AG04450 (cell line): Measurements from ENCODE around the gene FXYD1. TPM values are rescaled to one million over a fixed set of nuclear protein-coding genes. Genes with fewer than 3 reads are reported as not detected.

Source experiments
- CTCF ChIA-PET: fragments of 300-600, 350-600 bp; formaldehyde crosslinking; extraction: SDS; loops from one replicate; lab custom pipeline; 2022; ENCODE audit warnings: antibody characterized with exemption, inconsistent platforms; lab: Charles Lee
- POLR2A ChIA-PET: fragments of 350-600 bp; formaldehyde crosslinking; extraction: SDS; loops from one replicate; lab custom pipeline; 2021; ENCODE audit warnings: antibody characterized with exemption, inconsistent platforms; lab: Yijun Ruan, JAX
- DNase-seq: peaks from one replicate; pipeline ENCODE4 v3.0.0-alpha.2; 2011; ENCODE audit warnings: low read depth, low spot score
- H3K27ac ChIP-seq: one replicate; pipeline ENCODE4 v1.5.1; 2012; ENCODE audit warnings: low read depth, low read length, control low read depth
- H3K27me3 ChIP-seq: one replicate; pipeline ENCODE4 v1.6.0; 2012; ENCODE audit warnings: low read length; ENCODE audit not compliant: control insufficient read depth, insufficient read depth
- H3K4me3 ChIP-seq: 2 replicates; pipeline ENCODE4 v1.5.1; 2011; ENCODE audit warnings: mild to moderate bottlenecking, low read depth, low read length, control low read depth
- H3K9me3 ChIP-seq: 2 replicates; pipeline ENCODE4 v1.5.1; 2012; ENCODE audit warnings: low read length; ENCODE audit not compliant: control insufficient read depth, insufficient read depth
- CTCF ChIP-seq: IDR thresholded peaks from 2 replicates; pipeline ENCODE4 v1.5.1; 2011; ENCODE audit warnings: low read depth, low read length, control low read depth, inconsistent platforms
- polyA plus RNA-seq: library from polyadenylated mRNA; depleted of rRNA; stranded (reverse); fragments of >200 nt; gene quantifications from 2 replicates; pipeline ENCODE4 v1.2.3, GENCODE V29; 2011

The FXYD1 gene
- polyA plus RNA-seq, 1 experiment: 1.3 TPM

GRCh38 chr19:35136977-35137702 is 1.5 kb upstream of the FXYD1 start:
- ChIA-PET CTCF (interaction anchor here (0.7 to 4.0 kb wide), 6 partner anchors 13 to 93 kb away, joined by 3 to 98 read pairs (median 36); partner anchors contain the start of gene FXYD3), POLR2A (no interaction called here)
- TF ChIP-seq CTCF: no peak
- no peak for DNase-seq
- Histone ChIP-seq H3K27me3 (peaks cover 8% of the 10 kb centered on the region), H3K27ac (no peak overlapping the region), H3K4me3 (no peak overlapping the region), H3K9me3 (no peaks in the 10 kb centered on the region)

GRCh38 chr19:35140207-35140961 is 1.8 kb downstream of the FXYD1 start:
- Histone ChIP-seq H3K27ac (no peak overlapping the region), H3K4me3 (no peak overlapping the region), H3K27me3 (peaks cover 25% of the 10 kb centered on the region), H3K9me3 (no peaks in the 10 kb centered on the region)
- ChIA-PET POLR2A (interaction anchor here (0.7 to 1.7 kb wide), 2 partner anchors 14 to 74 kb away, joined by 3 to 4 read pairs; partner anchors contain the start of gene FXYD5), CTCF (interaction anchor here (0.6 to 3.5 kb wide), 16 partner anchors 12 to 552 kb away, joined by 3 to 83 read pairs (median 6); partner anchors contain the start of gene FXYD5)
- no peak for TF ChIP-seq CTCF
- no peak for DNase-seq

GRCh38 chr19:35140962-35141836 is 2.6 kb downstream of the FXYD1 start:
- Histone ChIP-seq H3K4me3 (peak overlapping the region; percentile 29; the same call in 1 of the 2 replicates), H3K9me3 (no peaks in the 10 kb centered on the region), H3K27ac (no peak overlapping the region), H3K27me3 (peaks cover 25% of the 10 kb centered on the region)
- TF ChIP-seq CTCF: peak; percentile 45
- POLR2A ChIA-PET: interaction anchor here (0.7 to 1.7 kb wide), 2 partner anchors 13 to 75 kb away, joined by 3 to 4 read pairs; partner anchors contain the start of gene FXYD5
- DNase-seq: peak; percentile 78
- CTCF ChIA-PET: interaction anchor here (0.6 to 3.5 kb wide), 23 partner anchors 11 to 551 kb away, joined by 3 to 83 read pairs (median 5); partner anchors contain the start of genes FXYD3 and FXYD5

- H3K4me3 ChIP-seq: no peak overlapping the region
- peaks cover 25% of the 10 kb centered on the region for H3K27me3 ChIP-seq
- H3K9me3 ChIP-seq: no peaks in the 10 kb centered on the region
- no peak for TF ChIP-seq CTCF
- ChIA-PET CTCF (interaction anchor here (0.6 to 3.5 kb wide), 22 partner anchors 10 to 171 kb away, joined by 3 to 83 read pairs (median 6); partner anchors contain the start of genes FXYD3 and FXYD5), POLR2A (interaction anchor here (1.7 kb wide), 1 partner anchor 76 kb away, joined by 4 read pairs; no protein-coding TSS in a partner anchor)
- DNase-seq: no peak
- no peak overlapping the region for H3K27ac ChIP-seq
These were observed 3.4 kb downstream of the FXYD1 start for GRCh38 chr19:35141837-35142605.
